Activated CD8-positive, alpha-beta T cell treated with anti-CD3 and anti-CD28 coated beads for 36 hours (primary cell): Measurements from ENCODE around the gene PIGS. TPM values are rescaled to one million over a fixed set of nuclear protein-coding genes. Genes with fewer than 3 reads are reported as not detected.

Source experiments
- ATAC-seq: fragments of 200-7000 bp; cut with Tn5 transposase; one replicate; pipeline ENCODE4 v1.10.0; 2021; ENCODE audit warnings: mild to moderate bottlenecking, moderate library complexity
- CTCF ChIA-PET: fragments of 350-600 bp; sonication (Branson Sonifier 250); formaldehyde crosslinking; loops from one replicate; lab custom pipeline; 2021; ENCODE audit warnings: antibody characterized with exemption; lab: Charles Lee
- POLR2A ChIA-PET: fragments of 350-600 bp; sonication (Branson Sonifier 250); formaldehyde crosslinking; loops from one replicate; lab custom pipeline; 2021; ENCODE audit warnings: antibody characterized with exemption; lab: Charles Lee
- DNase-seq: peaks from one replicate; pipeline ENCODE4 v3.0.0-alpha.2; 2020
- H3K27ac Mint-ChIP-seq: one replicate; pipeline ENCODE4 v1.8.0; 2021; ENCODE audit warnings: mild to moderate bottlenecking, mixed read lengths
- H3K27me3 Mint-ChIP-seq: one replicate; pipeline ENCODE4 v1.8.0; 2021; ENCODE audit warnings: mixed read lengths
- H3K36me3 Mint-ChIP-seq: one replicate; pipeline ENCODE4 v1.8.0; 2021; ENCODE audit warnings: low read depth, mixed read lengths
- H3K4me1 Mint-ChIP-seq: one replicate; pipeline ENCODE4 v1.8.0; 2021; ENCODE audit warnings: low read depth, mixed read lengths
- H3K4me3 Mint-ChIP-seq: one replicate; pipeline ENCODE4 v1.8.0; 2021; ENCODE audit warnings: mild to moderate bottlenecking, moderate library complexity, mixed read lengths
- H3K9me3 Mint-ChIP-seq: one replicate; pipeline ENCODE4 v1.8.0; 2021; ENCODE audit warnings: mixed read lengths
- CTCF ChIP-seq: fragments of 200-600 bp; IDR thresholded peaks from one replicate; pipeline ENCODE4 v1.8.0; 2022; ENCODE audit warnings: antibody characterized with exemption, mild to moderate bottlenecking
- intact Hi-C: fragments of 100-400 bp; cut with micrococcal nuclease; formaldehyde crosslinking; loops from one replicate; pipeline ENCODE4 v1.10.0; 2022
- total RNA-seq, 2 experiments: library from RNA; stranded (reverse); gene quantifications; one replicate each; pipeline ENCODE4 v1.2.3, GENCODE V29; 2021

Gene PIGS
- total RNA-seq, 2 experiments from 2014 or later = 33.8 to 36.9 TPM

GRCh38 chr17:28573966-28574480 lies 2.7 kb upstream of the PIGS start:
- Mint-ChIP-seq H3K9me3 (no peaks in the 10 kb centered on the region), H3K4me1 (peaks cover 41% of the 10 kb centered on the region), H3K27me3 (no peaks in the 10 kb centered on the region), H3K27ac (no peak overlapping the region), H3K4me3 (no peak overlapping the region), H3K36me3 (peaks cover 53% of the 10 kb centered on the region)
- DNase-seq (no peak), ATAC-seq (no peak)
- ChIA-PET CTCF (interaction anchor here (1.8 kb wide), 1 partner anchor 34 kb away, joined by 4 read pairs; no protein-coding TSS in a partner anchor), POLR2A (interaction anchor here (1.3 kb wide), 1 partner anchor 37 kb away, joined by 3 read pairs; no protein-coding TSS in a partner anchor)
- TF ChIP-seq CTCF = peak; percentile 7
- intact Hi-C loops = no loop called here

- peaks cover 42% of the 10 kb centered on the region for H3K4me1 Mint-ChIP-seq
- no peak overlapping the region for H3K4me3 Mint-ChIP-seq
- H3K9me3 Mint-ChIP-seq = no peaks in the 10 kb centered on the region
- ChIA-PET CTCF (interaction anchor here (1.8 to 4.0 kb wide), 2 partner anchors 25 to 33 kb away, joined by 4 to 31 read pairs; no protein-coding TSS in a partner anchor), POLR2A (interaction anchor here (0.8 to 3.4 kb wide), 3 partner anchors 9 to 217 kb away, joined by 3 to 14 read pairs (median 3); no protein-coding TSS in a partner anchor)
- intact Hi-C loops = no loop called here
- no peaks in the 10 kb centered on the region for H3K27me3 Mint-ChIP-seq
- no peak overlapping the region for H3K27ac Mint-ChIP-seq
- DNase-seq (no peak), ATAC-seq (no peak)
- peaks cover 49% of the 10 kb centered on the region for H3K36me3 Mint-ChIP-seq
- no peak for TF ChIP-seq CTCF
These were observed 2.2 kb upstream of the PIGS start for GRCh38 chr17:28573521-28573920.

GRCh38 chr17:28573040-28573380 lies 1.7 kb upstream of the PIGS start:
- no peak overlapping the region for H3K27ac Mint-ChIP-seq
- no peak overlapping the region for H3K4me3 Mint-ChIP-seq
- H3K9me3 Mint-ChIP-seq = no peaks in the 10 kb centered on the region
- peaks cover 47% of the 10 kb centered on the region for H3K36me3 Mint-ChIP-seq
- TF ChIP-seq CTCF = no peak
- no peaks in the 10 kb centered on the region for H3K27me3 Mint-ChIP-seq
- ChIA-PET CTCF (interaction anchor here (1.8 to 4.0 kb wide), 2 partner anchors 24 to 33 kb away, joined by 4 to 31 read pairs; no protein-coding TSS in a partner anchor), POLR2A (interaction anchor here (0.8 to 4.6 kb wide), 4 partner anchors 9 to 217 kb away, joined by 3 to 22 read pairs (median 8); no protein-coding TSS in a partner anchor)
- H3K4me1 Mint-ChIP-seq = peaks cover 45% of the 10 kb centered on the region
- ATAC-seq = no peak
- intact Hi-C loops = no loop called here
- DNase-seq = no peak

GRCh38 chr17:28572259-28573039 lies 1.1 kb upstream of the PIGS start:
- intact Hi-C loops = no loop called here

More at GRCh38 chr17:28572259-28573039, 1.1 kb upstream of the PIGS start:
- Mint-ChIP-seq H3K36me3 (peaks cover 45% of the 10 kb centered on the region), H3K27ac (no peak overlapping the region), H3K27me3 (no peaks in the 10 kb centered on the region), H3K4me1 (peaks cover 49% of the 10 kb centered on the region), H3K4me3 (peak overlapping the region; percentile 89), H3K9me3 (no peaks in the 10 kb centered on the region)
- CTCF ChIA-PET = interaction anchor here (0.6 to 4.0 kb wide), 8 partner anchors 22 to 71 kb away, joined by 3 to 31 read pairs (median 4); no protein-coding TSS in a partner anchor
- ATAC-seq (no peak), DNase-seq (no peak)
- TF ChIP-seq CTCF = no peak
- POLR2A ChIA-PET = interaction anchor here (0.8 to 4.6 kb wide), 8 partner anchors 10 to 216 kb away, joined by 3 to 22 read pairs (median 4); partner anchors contain the start of genes BLTP2, SDF2 and SUPT6H
